ENCODE results near the gene CUEDC2.
A peak's percentile ranks its signal among the peaks of the same experiment; 100 is the strongest.
"Not testable (repeated sequence)": the region's sequence is repeated elsewhere in the genome, so short reads cannot be mapped to it uniquely, and the experiment has no call there.

The CUEDC2 gene

GRCh38 chr10:102462512-102463054 is 30.2 kb upstream of the CUEDC2 start:
- no peaks in the 10 kb centered on the region for H3K36me3 Mint-ChIP-seq
- H3K4me1 Mint-ChIP-seq = peaks cover 26% of the 10 kb centered on the region
- DNase-seq (ENCODE audit: low spot score in 2 of 2) (no peak), ATAC-seq (ENCODE audit: low read depth) (no peak)
- H3K27me3 Mint-ChIP-seq = no peaks in the 10 kb centered on the region
- H3K9me3 Mint-ChIP-seq = no peaks in the 10 kb centered on the region
- no peak overlapping the region for H3K27ac Mint-ChIP-seq
- peak overlapping the region; percentile 96 for H3K4me3 Mint-ChIP-seq

DNA sequence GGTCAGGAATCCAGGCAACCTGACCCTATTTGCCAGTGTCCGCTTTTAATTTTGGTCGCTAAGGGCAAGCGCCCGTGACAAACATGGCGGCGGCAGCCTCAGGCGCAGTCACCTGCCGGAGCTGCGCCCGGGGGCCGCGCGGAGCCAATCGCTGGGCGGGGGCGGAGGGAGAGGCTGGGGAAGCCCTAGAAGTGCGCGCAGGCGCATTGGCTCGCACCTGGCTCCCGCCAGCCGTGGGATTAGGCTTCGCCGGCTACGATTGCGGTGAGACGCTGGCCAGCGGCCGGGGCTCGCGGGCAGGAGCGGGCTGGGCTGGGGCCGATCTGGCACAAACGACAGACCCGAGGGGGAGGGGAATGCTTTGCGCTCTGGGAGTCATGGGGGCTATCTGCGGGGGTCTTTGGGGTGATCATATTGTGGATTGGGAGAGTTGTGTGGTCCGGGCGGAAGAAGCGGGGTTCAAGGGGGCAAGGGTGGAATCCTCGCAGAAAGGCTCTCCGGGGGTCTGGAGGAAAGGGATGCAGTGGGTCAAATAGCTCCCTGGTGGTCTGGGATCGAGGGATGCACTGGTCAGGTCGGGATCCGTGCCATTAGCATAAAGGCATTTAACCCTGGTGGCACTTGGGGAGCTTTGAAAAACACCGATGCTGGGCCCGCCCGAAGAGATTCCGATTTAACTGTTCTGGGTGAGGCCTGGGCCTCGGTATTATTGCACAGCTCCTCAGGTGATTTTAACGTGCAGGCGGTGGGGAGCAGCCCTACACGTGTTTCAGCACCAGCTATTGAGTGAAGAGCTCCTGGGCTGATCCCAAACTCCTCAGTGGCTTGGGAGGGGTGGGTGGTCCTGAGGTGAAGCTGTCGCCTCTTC is 29.0 kb upstream of the CUEDC2 start:
- Mint-ChIP-seq H3K4me1 (peaks cover 26% of the 10 kb centered on the region), H3K27me3 (no peaks in the 10 kb centered on the region), H3K4me3 (peak overlapping the region; percentile 96), H3K27ac (peak overlapping the region; percentile 96), H3K36me3 (peaks cover 2% of the 10 kb centered on the region), H3K9me3 (no peaks in the 10 kb centered on the region)
- peak; percentile 86 to 90 for DNase-seq (ENCODE audit: low spot score in 2 of 2)
- peak; percentile 99 for ATAC-seq (ENCODE audit: low read depth)

DNA sequence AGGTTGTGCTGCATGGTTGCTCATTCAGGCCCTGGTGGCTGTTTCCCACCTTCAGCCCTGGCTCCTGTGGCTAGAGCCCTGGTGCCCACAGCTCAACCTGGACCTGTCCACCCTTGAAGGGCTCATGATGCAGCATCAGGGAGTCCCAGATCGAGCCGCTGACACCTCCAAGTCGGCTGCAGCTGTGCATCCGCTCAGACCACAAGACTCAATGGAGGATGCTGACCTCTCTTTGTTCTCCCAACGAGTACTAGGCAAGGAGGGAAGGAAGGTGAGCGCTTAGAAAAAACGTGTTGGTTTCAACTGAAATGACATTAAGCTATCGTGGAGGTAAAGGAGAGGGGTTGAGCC is 28.4 kb upstream of the CUEDC2 start:
- peaks cover 26% of the 10 kb centered on the region for H3K4me1 Mint-ChIP-seq
- peak overlapping the region; percentile 96 for H3K27ac Mint-ChIP-seq
- DNase-seq (ENCODE audit: low spot score in 2 of 2) = no peak
- no peaks in the 10 kb centered on the region for H3K9me3 Mint-ChIP-seq
- peaks cover 2% of the 10 kb centered on the region for H3K36me3 Mint-ChIP-seq
- peak; percentile 7 for ATAC-seq (ENCODE audit: low read depth)
- peak overlapping the region; percentile 96 for H3K4me3 Mint-ChIP-seq
- H3K27me3 Mint-ChIP-seq = no peaks in the 10 kb centered on the region

DNA sequence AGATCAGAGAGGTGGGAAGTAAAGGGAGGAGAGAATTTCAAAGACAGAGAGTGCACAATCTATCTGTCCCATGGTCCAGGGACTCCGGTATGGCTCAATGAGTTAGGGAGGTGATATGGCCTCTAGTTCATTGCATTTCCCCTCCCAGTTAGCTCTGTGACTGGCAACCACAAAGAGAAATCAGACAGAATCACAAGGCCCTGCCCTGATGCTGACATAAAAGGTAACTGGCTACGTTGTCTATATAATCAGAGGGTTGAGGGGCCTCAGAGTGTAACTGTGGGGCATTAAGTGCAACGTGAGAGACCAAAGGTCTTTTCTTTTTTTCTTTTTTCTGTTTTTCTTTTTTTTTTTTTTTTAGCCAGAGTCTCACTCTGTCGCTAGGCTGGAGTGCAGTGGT is 26.3 kb upstream of the CUEDC2 start:
- Mint-ChIP-seq H3K4me3 (no peak overlapping the region), H3K36me3 (peaks cover 2% of the 10 kb centered on the region)

DNA sequence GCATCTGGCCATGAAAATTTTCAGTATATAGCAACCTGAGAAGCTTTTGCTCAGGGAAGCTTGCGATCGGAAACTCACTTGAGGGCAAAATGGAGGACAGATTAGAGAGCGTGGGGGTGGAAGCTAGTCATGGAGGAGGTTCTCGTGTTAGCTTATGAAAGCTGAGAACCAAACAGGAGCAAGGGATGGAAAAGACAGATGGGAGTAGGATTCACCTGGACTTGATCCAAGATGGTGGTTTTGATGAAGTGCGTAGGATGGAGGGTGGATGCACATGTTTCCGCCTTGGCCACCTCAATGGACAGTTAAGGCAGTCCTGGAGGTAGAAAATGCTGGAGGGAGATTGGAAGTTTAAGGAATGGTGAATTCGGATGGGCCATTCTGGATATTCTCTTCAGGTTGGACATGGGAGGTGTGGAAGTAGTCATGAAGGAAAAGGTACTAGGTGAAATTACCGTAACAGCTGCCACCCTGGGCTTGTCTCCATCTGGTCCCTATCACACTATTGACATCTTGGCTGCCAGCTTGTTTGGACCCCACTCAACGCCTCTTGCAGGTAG is 25.3 kb upstream of the CUEDC2 start:
- Mint-ChIP-seq H3K27me3 (no peaks in the 10 kb centered on the region), H3K36me3 (peaks cover 5% of the 10 kb centered on the region), H3K27ac (no peak overlapping the region), H3K4me3 (no peak overlapping the region), H3K4me1 (peaks cover 23% of the 10 kb centered on the region), H3K9me3 (no peaks in the 10 kb centered on the region)
- DNase-seq (ENCODE audit: low spot score in 2 of 2) (no peak), ATAC-seq (ENCODE audit: low read depth) (no peak)

More for the DNA sequence above, 26.3 kb upstream of the CUEDC2 start:
- H3K27me3 Mint-ChIP-seq = no peaks in the 10 kb centered on the region
- no peaks in the 10 kb centered on the region for H3K9me3 Mint-ChIP-seq
- peaks cover 25% of the 10 kb centered on the region for H3K4me1 Mint-ChIP-seq
- DNase-seq (ENCODE audit: low spot score in 2 of 2) = no peak
- ATAC-seq (ENCODE audit: low read depth) = no peak
- no peak overlapping the region for H3K27ac Mint-ChIP-seq

DNA sequence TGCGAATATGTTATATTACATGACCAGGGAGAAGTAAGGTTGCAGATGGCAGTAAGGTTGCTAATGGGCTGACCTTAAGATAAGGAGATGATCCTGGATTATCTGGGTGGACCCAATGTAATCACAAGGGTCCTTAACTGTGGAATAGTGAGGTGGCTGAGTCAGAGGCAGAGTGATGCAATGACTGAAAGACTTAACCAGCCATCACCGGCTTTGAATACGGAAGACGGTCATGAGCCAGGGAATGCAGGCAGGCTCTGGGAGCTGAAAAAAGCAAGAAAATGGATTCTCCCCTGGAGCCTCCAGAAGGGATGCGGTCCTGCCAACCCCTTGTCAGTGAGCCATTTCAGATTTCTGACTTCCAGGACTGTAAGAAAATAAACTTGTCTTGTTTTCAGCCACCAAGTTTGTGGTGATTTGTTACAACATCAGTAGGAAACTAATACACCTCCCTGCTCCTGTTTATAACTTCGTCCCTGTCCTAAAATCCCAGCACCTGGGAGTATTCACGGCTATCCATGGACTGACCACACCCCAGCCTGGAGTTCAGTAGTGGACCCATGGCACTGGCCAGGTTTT is 23.6 kb upstream of the CUEDC2 start:
- Mint-ChIP-seq H3K27me3 (no peaks in the 10 kb centered on the region), H3K36me3 (peaks cover 5% of the 10 kb centered on the region), H3K4me1 (peaks cover 17% of the 10 kb centered on the region), H3K27ac (no peak overlapping the region), H3K9me3 (no peaks in the 10 kb centered on the region), H3K4me3 (no peak overlapping the region)
- ATAC-seq (ENCODE audit: low read depth) (no peak), DNase-seq (ENCODE audit: low spot score in 2 of 2) (no peak)

GRCh38 chr10:102454662-102455487 is 22.5 kb upstream of the CUEDC2 start:
- not testable (repeated sequence) for H3K27ac Mint-ChIP-seq; H3K9me3 Mint-ChIP-seq; H3K4me3 Mint-ChIP-seq; DNase-seq (ENCODE audit: low spot score in 2 of 2); H3K27me3 Mint-ChIP-seq; ATAC-seq (ENCODE audit: low read depth); H3K36me3 Mint-ChIP-seq
- peaks cover 13% of the 10 kb centered on the region for H3K4me1 Mint-ChIP-seq

DNA sequence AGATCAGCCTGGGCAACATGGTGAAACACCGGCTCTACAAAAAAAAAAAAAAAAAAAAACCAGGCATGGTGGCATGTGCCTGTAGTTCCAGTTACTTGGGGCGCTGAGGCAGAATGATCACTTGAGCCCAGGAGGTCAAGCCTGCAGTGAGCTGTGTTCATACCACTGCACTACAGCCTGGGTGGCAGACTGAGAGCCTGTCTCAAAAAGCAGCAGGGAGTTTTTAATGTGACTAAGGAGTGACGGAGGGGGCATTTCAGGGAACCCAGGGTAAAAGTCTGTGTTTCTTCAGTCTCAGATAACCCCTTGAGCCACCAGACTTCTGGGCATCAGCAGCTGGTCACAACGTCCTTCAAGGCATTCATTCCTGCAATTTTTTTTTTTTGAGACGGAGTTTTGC is 21.1 kb upstream of the CUEDC2 start:
- no peaks in the 10 kb centered on the region for H3K9me3 Mint-ChIP-seq
- ATAC-seq (ENCODE audit: low read depth) (no peak), DNase-seq (ENCODE audit: low spot score in 2 of 2) (no peak)
- H3K4me1 Mint-ChIP-seq = peaks cover 17% of the 10 kb centered on the region
- no peaks in the 10 kb centered on the region for H3K27me3 Mint-ChIP-seq
- H3K4me3 Mint-ChIP-seq = no peak overlapping the region
- peaks cover 5% of the 10 kb centered on the region for H3K36me3 Mint-ChIP-seq
- no peak overlapping the region for H3K27ac Mint-ChIP-seq

DNA sequence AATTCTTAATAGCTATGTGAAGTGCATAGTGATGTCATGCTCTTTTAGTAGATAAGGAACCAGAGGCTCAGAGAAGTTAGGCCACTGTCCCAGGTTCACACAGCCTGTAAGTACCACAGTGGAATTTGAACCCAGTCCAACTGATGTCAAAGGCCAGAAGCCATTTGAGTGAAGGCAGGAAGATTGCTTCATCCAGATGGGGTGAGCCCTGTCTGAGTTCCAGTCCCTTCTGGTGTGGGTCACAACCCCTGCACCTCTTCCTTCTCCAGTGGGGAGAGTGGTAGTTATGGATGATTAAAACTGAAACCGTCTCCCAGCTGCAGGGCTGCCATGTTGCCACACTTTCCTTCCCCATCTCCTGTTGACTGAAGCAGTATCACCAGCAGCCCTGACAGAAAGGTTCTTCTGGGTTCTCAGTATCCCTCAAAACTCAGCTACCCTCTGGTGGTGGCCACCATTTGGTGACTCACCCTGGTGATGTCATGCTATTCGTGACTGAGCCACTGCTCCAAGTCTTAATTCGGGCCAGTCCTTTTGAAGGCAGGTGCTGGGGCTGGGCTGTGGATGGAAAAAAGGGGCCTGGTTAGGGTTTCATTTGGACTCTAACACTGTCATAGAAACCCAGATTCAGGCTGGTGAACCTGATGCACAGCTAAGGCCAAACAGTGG is 20.4 kb upstream of the CUEDC2 start:
- no peak for ATAC-seq (ENCODE audit: low read depth)
- no peak for DNase-seq (ENCODE audit: low spot score in 2 of 2)
- H3K27me3 Mint-ChIP-seq = no peaks in the 10 kb centered on the region
- peaks cover 17% of the 10 kb centered on the region for H3K4me1 Mint-ChIP-seq
- no peaks in the 10 kb centered on the region for H3K9me3 Mint-ChIP-seq
- peak overlapping the region; percentile 43 for H3K4me3 Mint-ChIP-seq
- peak overlapping the region; percentile 55 for H3K27ac Mint-ChIP-seq
- peaks cover 5% of the 10 kb centered on the region for H3K36me3 Mint-ChIP-seq

- no peak for DNase-seq (ENCODE audit: low spot score in 2 of 2)
- H3K36me3 Mint-ChIP-seq = peaks cover 4% of the 10 kb centered on the region
- H3K4me1 Mint-ChIP-seq = peaks cover 17% of the 10 kb centered on the region
- ATAC-seq (ENCODE audit: low read depth) = no peak
- H3K27ac Mint-ChIP-seq = peak within 1 kb of the TSS; percentile 86
- H3K27me3 Mint-ChIP-seq = no peaks in the 10 kb centered on the region
- no peaks in the 10 kb centered on the region for H3K9me3 Mint-ChIP-seq
- H3K4me3 Mint-ChIP-seq = peak within 1 kb of the TSS; percentile 95
Observed at GRCh38 chr10:102451105-102451969, 19.0 kb upstream of the CUEDC2 start, which contains the start of gene C10orf95. C10orf95 (minus strand) TSS chr10:102451543; CDS start chr10:102451093, 450 bp downstream.

DNA sequence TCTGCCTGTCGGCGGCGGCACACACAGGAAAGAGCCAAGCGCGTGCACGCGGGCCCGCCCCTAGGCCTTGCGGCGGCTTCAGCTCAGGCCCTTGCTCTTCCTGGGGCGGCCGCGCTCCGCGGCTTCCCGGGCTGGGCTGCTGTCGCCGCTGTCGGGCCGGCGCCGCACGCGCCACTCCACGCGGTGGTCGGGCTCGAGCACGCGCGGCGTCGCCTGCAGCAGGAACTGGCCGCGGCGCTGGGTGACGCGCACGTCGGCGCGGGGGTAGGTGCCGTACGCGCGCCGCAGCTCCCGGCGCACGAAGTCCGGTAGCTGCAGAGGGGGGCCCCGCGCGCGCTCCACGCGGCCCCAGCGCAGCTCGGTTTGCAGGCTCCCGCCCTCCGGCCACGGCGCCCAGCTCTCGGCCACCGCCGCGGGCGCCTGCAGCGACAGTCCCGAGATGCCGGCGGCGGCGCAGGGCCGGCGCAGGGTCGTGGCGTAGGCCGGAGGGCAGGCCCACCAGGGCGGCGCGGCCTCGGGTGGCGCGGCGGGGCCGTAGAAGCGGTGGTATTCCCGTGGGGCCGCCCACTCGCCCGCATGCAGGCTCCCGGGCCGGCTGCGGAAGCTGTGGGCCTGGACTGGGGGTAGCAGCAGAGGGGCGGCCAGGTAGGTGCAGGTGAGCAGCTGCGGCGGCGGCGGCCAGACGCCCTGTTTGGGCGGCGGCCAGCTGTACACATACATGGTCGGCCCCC is 18.2 kb upstream of the CUEDC2 start:
- Mint-ChIP-seq H3K27ac (peak overlapping the region; percentile 86), H3K9me3 (no peaks in the 10 kb centered on the region), H3K36me3 (peaks cover 4% of the 10 kb centered on the region), H3K27me3 (no peaks in the 10 kb centered on the region), H3K4me1 (peaks cover 17% of the 10 kb centered on the region), H3K4me3 (peak overlapping the region; percentile 95)
- peak; percentile 81 to 86 for DNase-seq (ENCODE audit: low spot score in 2 of 2)
- ATAC-seq (ENCODE audit: low read depth) = peak; percentile 83

DNA sequence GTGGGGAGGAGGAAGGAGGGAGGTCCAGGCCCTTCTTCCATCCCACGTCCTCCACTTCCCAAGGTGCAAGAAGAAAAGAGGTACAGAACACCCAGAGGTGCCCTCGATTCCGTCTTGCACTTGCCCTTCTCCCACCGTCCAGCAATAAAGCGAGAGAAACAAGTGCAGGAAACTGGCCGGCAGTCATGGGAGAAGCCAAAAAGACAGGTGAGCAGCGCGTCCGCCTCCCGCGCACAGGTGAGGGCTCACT is 17.7 kb upstream of the CUEDC2 start:
- H3K9me3 Mint-ChIP-seq = no peaks in the 10 kb centered on the region
- H3K27me3 Mint-ChIP-seq = no peaks in the 10 kb centered on the region
- peaks cover 17% of the 10 kb centered on the region for H3K4me1 Mint-ChIP-seq
- H3K27ac Mint-ChIP-seq = peak overlapping the region; percentile 86
- ATAC-seq (ENCODE audit: low read depth) (no peak), DNase-seq (ENCODE audit: low spot score in 2 of 2) (no peak)
- peaks cover 4% of the 10 kb centered on the region for H3K36me3 Mint-ChIP-seq
- H3K4me3 Mint-ChIP-seq = peak overlapping the region; percentile 95

All from memory B cell (primary cell).